Endothelial cell of umbilical vein (primary cell): Measurements from ENCODE around the gene LEMD3. TPM values are rescaled to one million over a fixed set of nuclear protein-coding genes. Genes with fewer than 3 reads are reported as not detected.

Experiments
- BruUV-seq: library from RNA; stranded (reverse); fragments of 400-500 nt; replicated peaks from 2 replicates; lab custom pipeline; 2021; lab: Mats Ljungman, UMichigan
- CTCF ChIA-PET: fragments of 300-600, 350-600 bp; sonication (Branson Sonifier 250); formaldehyde crosslinking; loops from one replicate; lab custom pipeline; 2021; ENCODE audit warnings: antibody characterized with exemption, inconsistent platforms; lab: Charles Lee
- POLR2A ChIA-PET: fragments of 300-600, 350-600 bp; sonication (Branson Sonifier 250); formaldehyde crosslinking; loops from one replicate; lab custom pipeline; 2021; ENCODE audit warnings: antibody characterized with exemption, inconsistent platforms; lab: Charles Lee
- DNase-seq: peaks from one replicate; pipeline ENCODE4 v3.0.0-alpha.2; 2011; ENCODE audit warnings: low read depth, low spot score
- FAIRE-seq: peaks from 2 replicates; lab custom pipeline; 2011; peaks lifted over from hg19 to GRCh38; lab: Jason Lieb, UNC
- H2AFZ ChIP-seq: 2 replicates; pipeline ENCODE4 v1.6.0; 2012; ENCODE audit warnings: low read depth, low read length, control low read depth, inconsistent platforms
- H3K27ac ChIP-seq: 2 replicates; pipeline ENCODE4 v1.5.1; 2011; ENCODE audit warnings: low read depth, mild to moderate bottlenecking, control low read depth, low read length, moderate library complexity; ENCODE audit not compliant: insufficient read depth
- H3K27me3 ChIP-seq, 2 experiments: 2 replicates each; pipeline versions ENCODE4 v1.6.0 to v1.6.1; 2011; ENCODE audit warnings: low read length in 2 of 2, mixed read lengths in 1 of 2; ENCODE audit not compliant: control insufficient read depth in 2 of 2, insufficient read depth in 2 of 2
- H3K36me3 ChIP-seq, 2 experiments: 2 replicates in 1 of 2; 3 replicates in 1 of 2; pipeline ENCODE4 v1.5.1; 2011; ENCODE audit warnings: low read length in 2 of 2, mild to moderate bottlenecking in 1 of 2, moderate library complexity in 1 of 2; ENCODE audit not compliant: control insufficient read depth in 2 of 2, insufficient read depth in 2 of 2; ENCODE audit errors: extremely low read depth in 1 of 2
- H3K4me1 ChIP-seq: 3 replicates; pipeline ENCODE4 v1.5.1; 2011; ENCODE audit warnings: mild to moderate bottlenecking, low read length; ENCODE audit not compliant: control insufficient read depth, insufficient read depth; ENCODE audit errors: extremely low read depth
- H3K4me2 ChIP-seq: 2 replicates; pipeline ENCODE4 v1.6.1; 2011; ENCODE audit warnings: low read length, control low read depth, mixed read lengths; ENCODE audit not compliant: insufficient read depth
- H3K4me3 ChIP-seq, 3 experiments: fragments of 200-600 bp in 1 of 3; sonication (generic), shearing (Covaris generic) in 1 of 3; replicated peaks in 1 of 3; 2 replicates each; pipeline ENCODE4 v1.5.1; 2011 to 2016; ENCODE audit warnings: control low read depth in 3 of 3, low read length in 3 of 3, mild to moderate bottlenecking in 2 of 3, inconsistent platforms in 1 of 3, low read depth in 1 of 3, moderate library complexity in 1 of 3; ENCODE audit not compliant: insufficient read depth in 1 of 3
- H3K79me2 ChIP-seq: 2 replicates; pipeline ENCODE4 v1.6.0; 2012; ENCODE audit warnings: low read length, inconsistent platforms; ENCODE audit not compliant: control insufficient read depth, insufficient read depth
- H3K9ac ChIP-seq: replicated peaks from 2 replicates; pipeline ENCODE3; 2011; ENCODE audit warnings: low read length, control low read depth; ENCODE audit not compliant: insufficient read depth; ENCODE audit errors: extremely low read depth
- H3K9me1 ChIP-seq: replicated peaks from 3 replicates; pipeline ENCODE4 v1.6.0; 2011; ENCODE audit warnings: mild to moderate bottlenecking, low read length; ENCODE audit not compliant: control insufficient read depth, insufficient read depth; ENCODE audit errors: extremely low read depth
- H3K9me3 ChIP-seq: replicated peaks from 2 replicates; pipeline ENCODE4 v1.5.1; 2012; ENCODE audit warnings: low read length, inconsistent platforms; ENCODE audit not compliant: control insufficient read depth, insufficient read depth
- H4K20me1 ChIP-seq: replicated peaks from 2 replicates; pipeline ENCODE3; 2011; ENCODE audit warnings: mild to moderate bottlenecking, low read length; ENCODE audit not compliant: control insufficient read depth, insufficient read depth; ENCODE audit errors: extremely low read depth
- EZH2 ChIP-seq: IDR thresholded peaks from 2 replicates; pipeline ENCODE4 v1.6.1; 2012; ENCODE audit warnings: borderline replicate concordance, low read depth, mild to moderate bottlenecking, moderate library complexity, low read length, inconsistent platforms; ENCODE audit not compliant: severe bottlenecking
- FOS ChIP-seq: IDR thresholded peaks from 2 replicates; pipeline ENCODE4 v1.6.1; 2011; ENCODE audit warnings: mild to moderate bottlenecking, low read length, moderate library complexity, borderline replicate concordance; ENCODE audit not compliant: insufficient read depth
- GATA2 ChIP-seq: IDR thresholded peaks from 2 replicates; pipeline ENCODE4 v1.7.0; 2011; ENCODE audit warnings: low read depth, mild to moderate bottlenecking, moderate library complexity, mixed read lengths, low read length; ENCODE audit not compliant: insufficient read length, insufficient read depth
- JUN ChIP-seq: IDR thresholded peaks from 2 replicates; pipeline ENCODE4 v1.6.1; 2011; ENCODE audit warnings: borderline replicate concordance, low read depth; ENCODE audit not compliant: insufficient read length, insufficient read depth
- MYC ChIP-seq: IDR thresholded peaks from one replicate; pipeline ENCODE4 v1.6.1; 2011; ENCODE audit warnings: mild to moderate bottlenecking, low read depth, low read length
- dilution Hi-C: fragments of 300-500 bp; cut with MboI; formaldehyde crosslinking; loops from one replicate; pipeline ENCODE4 v1.15.0; 2019; ENCODE audit warnings: low sequenced_read_pairs; ENCODE audit not compliant: extremely low pct_ligation_motif_present
- intact Hi-C: fragments of 100-400 bp; cut with micrococcal nuclease; formaldehyde crosslinking; loops from one replicate; pipeline ENCODE4 v1.10.0; 2022
- polyA plus RNA-seq, 4 experiments: library from polyadenylated mRNA; depleted of rRNA in 3 of 4; stranded (reverse) in 3 of 4; unstranded in 1 of 4; fragments of >200 nt; gene quantifications; 2 replicates each; pipeline versions ENCODE4 v1.2.1 to v1.2.3, GENCODE V29; 2011 to 2012; ENCODE audit warnings: missing spikeins in 1 of 4
- total RNA-seq: library from RNA; stranded (reverse); gene quantifications from 2 replicates; pipeline ENCODE4 v1.2.3, GENCODE V29; 2021
- TF ChIP-seq, protein P1 (sequence below), 2 donors: IDR thresholded peaks; 1 replicate in 1 of 2; 2 replicates in 1 of 2; pipeline ENCODE4 v1.5.1; 2011; ENCODE audit warnings: low read length in 2 of 2, mild to moderate bottlenecking in 2 of 2, moderate library complexity in 2 of 2, control low read depth in 1 of 2, inconsistent platforms in 1 of 2, low read depth in 1 of 2; ENCODE audit not compliant: insufficient read depth in 1 of 2; ENCODE audit errors: extremely low read depth in 1 of 2
- TF ChIP-seq, protein P2 (sequence below): IDR thresholded peaks from 2 replicates; pipeline ENCODE4 v1.6.1; 2011; ENCODE audit not compliant: insufficient read depth, insufficient read length

The LEMD3 gene
- total and polyA plus RNA-seq, 2 donors (not counting 3 experiments of a cell fraction or from before 2014, with no cell fraction given): 7.4 to 24.2 TPM

GRCh38 chr12:65229441-65229840 is 60.1 kb downstream of the LEMD3 start:
- intact Hi-C loops (no loop called here), dilution Hi-C loops (no loop called here)
- Histone ChIP-seq H3K27me3 (no peaks in the 10 kb centered on the region), H3K79me2 (peaks cover 13% of the 10 kb centered on the region), H3K4me2 (peak overlapping the region; percentile 24), H3K27ac (no peak overlapping the region), H3K9ac (no peak overlapping the region), H3K36me3 (no peaks in the 10 kb centered on the region), H3K4me1 (peaks cover 3% of the 10 kb centered on the region), H2AFZ (no peak overlapping the region), H4K20me1 (peaks cover 2% of the 10 kb centered on the region), H3K4me3 (no peak overlapping the region), H3K9me3 (no peaks in the 10 kb centered on the region), H3K9me1 (no peaks in the 10 kb centered on the region)
- TF ChIP-seq FOS (peak; percentile 65), JUN (peak; percentile 35), GATA2 (no peak)
- no peak for FAIRE-seq
- no TSS peak for BruUV-seq
- POLR2A ChIA-PET: interaction anchor here (1.4 kb wide), 1 partner anchor 60 kb away, joined by 3 read pairs; the partner anchor contains the start of gene LEMD3
- CTCF ChIA-PET: interaction anchor here (0.9 to 1.0 kb wide), 2 partner anchors 15 to 339 kb away, joined by 3 read pairs; no protein-coding TSS in a partner anchor
- peak; percentile 55 for DNase-seq

DNA sequence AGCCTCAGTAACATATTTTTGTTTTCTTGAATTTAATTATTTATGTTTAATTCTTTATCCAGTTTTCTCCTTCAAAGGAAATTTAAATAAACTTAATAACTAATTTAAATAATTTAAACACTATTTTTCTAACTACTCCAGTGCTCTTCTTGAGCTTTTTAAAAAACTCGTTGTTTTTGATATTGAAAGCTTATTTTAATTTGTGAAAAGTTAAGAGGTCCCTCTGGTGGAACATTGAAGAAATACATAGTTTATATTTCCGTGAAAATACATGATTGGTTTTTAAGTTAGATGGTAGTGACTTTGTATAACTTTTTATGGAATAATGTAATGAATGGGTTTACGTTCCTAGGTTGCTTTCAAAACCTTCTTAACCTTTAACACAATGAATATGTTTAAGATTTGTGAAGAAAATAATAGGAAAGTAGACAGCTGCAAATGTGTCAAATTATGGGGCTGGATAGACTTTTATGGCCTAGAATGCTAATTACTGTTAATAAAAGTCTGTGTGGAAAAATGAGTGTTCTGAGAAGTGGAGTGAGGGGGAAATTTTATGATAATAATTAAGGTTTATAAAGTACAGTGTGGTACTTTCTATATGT is 63.2 kb downstream of the LEMD3 start:
- no peaks in the 10 kb centered on the region for H3K27me3 ChIP-seq
- H3K9me1 ChIP-seq: no peaks in the 10 kb centered on the region
- peak overlapping the region; percentile 21 for H3K4me2 ChIP-seq
- TF ChIP-seq, protein P1, sequence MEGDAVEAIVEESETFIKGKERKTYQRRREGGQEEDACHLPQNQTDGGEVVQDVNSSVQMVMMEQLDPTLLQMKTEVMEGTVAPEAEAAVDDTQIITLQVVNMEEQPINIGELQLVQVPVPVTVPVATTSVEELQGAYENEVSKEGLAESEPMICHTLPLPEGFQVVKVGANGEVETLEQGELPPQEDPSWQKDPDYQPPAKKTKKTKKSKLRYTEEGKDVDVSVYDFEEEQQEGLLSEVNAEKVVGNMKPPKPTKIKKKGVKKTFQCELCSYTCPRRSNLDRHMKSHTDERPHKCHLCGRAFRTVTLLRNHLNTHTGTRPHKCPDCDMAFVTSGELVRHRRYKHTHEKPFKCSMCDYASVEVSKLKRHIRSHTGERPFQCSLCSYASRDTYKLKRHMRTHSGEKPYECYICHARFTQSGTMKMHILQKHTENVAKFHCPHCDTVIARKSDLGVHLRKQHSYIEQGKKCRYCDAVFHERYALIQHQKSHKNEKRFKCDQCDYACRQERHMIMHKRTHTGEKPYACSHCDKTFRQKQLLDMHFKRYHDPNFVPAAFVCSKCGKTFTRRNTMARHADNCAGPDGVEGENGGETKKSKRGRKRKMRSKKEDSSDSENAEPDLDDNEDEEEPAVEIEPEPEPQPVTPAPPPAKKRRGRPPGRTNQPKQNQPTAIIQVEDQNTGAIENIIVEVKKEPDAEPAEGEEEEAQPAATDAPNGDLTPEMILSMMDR (IDR thresholded peaks at IDR 0.05; ENCODE audit: extremely low read depth in 1 of 2, insufficient read depth in 1 of 2, low read depth in 1 of 2, low read length in 2 of 2): peak in 1 of 2 donors; percentile 12
- TF ChIP-seq, protein P2, sequence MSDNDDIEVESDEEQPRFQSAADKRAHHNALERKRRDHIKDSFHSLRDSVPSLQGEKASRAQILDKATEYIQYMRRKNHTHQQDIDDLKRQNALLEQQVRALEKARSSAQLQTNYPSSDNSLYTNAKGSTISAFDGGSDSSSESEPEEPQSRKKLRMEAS: no peak
- TF ChIP-seq EZH2 (no peak), MYC (no peak), FOS (no peak), GATA2 (no peak)
- intact Hi-C loops: loop anchor here (1.0 to 5.0 kb wide), 4 partner anchors 62 to 430 kb away; partner anchors contain the start of gene WIF1
- no peak overlapping the region for H3K27ac ChIP-seq
- peaks cover 3% of the 10 kb centered on the region for H3K4me1 ChIP-seq
- H3K79me2 ChIP-seq: peaks cover 7% of the 10 kb centered on the region
- DNase-seq: peak; percentile 62
- no peaks in the 10 kb centered on the region for H3K36me3 ChIP-seq
- ChIA-PET CTCF (interaction anchor here (0.6 to 4.0 kb wide), 63 partner anchors 8 to 803 kb away, joined by 3 to 91 read pairs (median 5); partner anchors contain the start of genes LEMD3 and WIF1), POLR2A (interaction anchor here (1.0 kb wide), 1 partner anchor 63 kb away, joined by 3 read pairs; the partner anchor contains the start of gene LEMD3)
- no peak for FAIRE-seq
- no peak overlapping the region for H3K4me3 ChIP-seq
- H4K20me1 ChIP-seq: peaks cover 2% of the 10 kb centered on the region
- H3K9me3 ChIP-seq: no peaks in the 10 kb centered on the region
- BruUV-seq: no TSS peak
- H2AFZ ChIP-seq: no peak overlapping the region
- dilution Hi-C loops: no loop called here
- H3K9ac ChIP-seq: no peak overlapping the region
